Glomerular visceral epithelial cell (primary cell): ENCODE data around the gene ANKRD9.
"Not testable (repeated sequence)": the region's sequence is repeated elsewhere in the genome, so short reads cannot be mapped to it uniquely, and the experiment has no call there.

Experiments
- DNase-seq: peaks from one replicate; pipeline ENCODE4 v3.0.0-alpha.2; 2016; ENCODE audit errors: extremely low spot score

ANKRD9 gene

GRCh38 chr14:102538602-102539543 lies 29.3 kb upstream of the ANKRD9 start:
- DNase-seq, result no peak

- no peak for DNase-seq
These were observed 28.5 kb upstream of the ANKRD9 start for GRCh38 chr14:102537981-102538601.

GRCh38 chr14:102532204-102532658 lies 22.7 kb upstream of the ANKRD9 start:
- no peak for DNase-seq

- DNase-seq, result no peak
These were observed 21.4 kb upstream of the ANKRD9 start for GRCh38 chr14:102530828-102531478.

- no peak for DNase-seq
These were observed 19.0 kb upstream of the ANKRD9 start for GRCh38 chr14:102528431-102529170.

GRCh38 chr14:102525929-102526497 lies 16.4 kb upstream of the ANKRD9 start:
- DNase-seq, result no peak

- DNase-seq, result peak; percentile 63
These were observed 15.8 kb upstream of the ANKRD9 start for GRCh38 chr14:102525219-102525928.

GRCh38 chr14:102524451-102525218 lies 15.1 kb upstream of the ANKRD9 start:
- peak; percentile 100 for DNase-seq

- DNase-seq, result no peak
These were observed 14.2 kb upstream of the ANKRD9 start for GRCh38 chr14:102523569-102524450.

GRCh38 chr14:102523200-102523568 lies 13.6 kb upstream of the ANKRD9 start:
- no peak for DNase-seq

- not testable (repeated sequence) for DNase-seq
These were observed 10.1 kb upstream of the ANKRD9 start for GRCh38 chr14:102519709-102520108.

GRCh38 chr14:102518063-102518648 lies 8.6 kb upstream of the ANKRD9 start:
- no peak for DNase-seq

- DNase-seq, result no peak
These were observed 8.0 kb upstream of the ANKRD9 start for GRCh38 chr14:102517392-102518062.

GRCh38 chr14:102516531-102517391 lies 7.2 kb upstream of the ANKRD9 start:
- DNase-seq, result peak; percentile 44

GRCh38 chr14:102514987-102515733 lies 5.6 kb upstream of the ANKRD9 start:
- DNase-seq, result no peak
